Right lobe of liver (tissue), 6 donors: ENCODE data around the gene TCP11L2. TPM values are rescaled to one million over a fixed set of nuclear protein-coding genes. Genes with fewer than 3 reads are reported as not detected.
A peak's percentile ranks its signal among the peaks of the same experiment; 100 is the strongest.

Experiments
- ATAC-seq, 4 donors: fragments of 200-7000 bp; cut with Tn5 transposase; one replicate each; pipeline ENCODE4 v1.9.1; 2020; ENCODE audit warnings: mild to moderate bottlenecking in 4 of 4, moderate library complexity in 4 of 4
- DNase-seq, 3 donors: peaks; one replicate each; pipeline ENCODE4 v3.0.0-alpha.2; 2020
- H3K27ac ChIP-seq, 3 donors: fragments of 200-600 bp; one replicate each; pipeline ENCODE4 v1.8.0; 2022
- H3K27me3 ChIP-seq, 2 donors: fragments of 200-600 bp; one replicate each; pipeline ENCODE4 v1.8.0; 2022
- H3K36me3 ChIP-seq, 4 donors: fragments of 200-600 bp; sonication (generic) in 1 of 4; one replicate each; pipeline versions ENCODE4 v1.5.1 to v1.8.0; 2017 to 2022; ENCODE audit warnings: control low read depth in 1 of 4
- H3K4me1 ChIP-seq, 4 donors: fragments of 200-600 bp; sonication (generic) in 1 of 4; one replicate each; pipeline versions ENCODE4 v1.5.1 to v1.8.0; 2017 to 2022; ENCODE audit warnings: control low read depth in 1 of 4
- H3K4me3 ChIP-seq, 3 donors: fragments of 200-600 bp; one replicate each; pipeline ENCODE4 v1.8.0; 2022
- H3K9me3 ChIP-seq, 4 donors: fragments of 200-600 bp; sonication (generic) in 1 of 4; one replicate each; pipeline versions ENCODE4 v1.5.1 to v1.8.0; 2017 to 2022; ENCODE audit warnings: control low read depth in 1 of 4
- POLR2A ChIP-seq: fragments of 450-650 bp; IDR thresholded peaks from one replicate; pipeline ENCODE4 v1.6.1; 2017; ENCODE audit warnings: antibody characterized with exemption, mild to moderate bottlenecking
- WGBS: methylation state at CpG from one replicate; pipeline ENCODE4 v1.1.6; 2018; ENCODE audit warnings: low coverage, low lambda C conversion rate; ENCODE audit not compliant: insufficient coverage; ENCODE audit errors: missing lambda C conversion rate; 5-methylcytosine and 5-hydroxymethylcytosine counted together
- intact Hi-C, 2 donors: fragments of 100-400 bp; cut with DNase I; formaldehyde crosslinking; loops; one replicate each; pipeline versions ENCODE4 v1.11.2 to v1.14.1; 2022
- total RNA-seq, 6 experiments: library from RNA; depleted of rRNA in 2 of 6; stranded (reverse); fragments of >200 nt in 2 of 6; fragmentation: NEBNext Ultra II Directional in 3 of 6; extraction: Animal tissue kit (Norgen Biotek cat#: 25700) in 3 of 6; gene quantifications; one replicate each; pipeline versions ENCODE4 v1.1.0 to v1.2.4, GENCODE V29; 2016 to 2023
- TF ChIP-seq, protein P1 (sequence below), 4 donors: fragments of 200-600 bp in 3 of 4; fragments of 450-650 bp in 1 of 4; IDR thresholded peaks; one replicate each; pipeline versions ENCODE4 v1.5.1 to v1.8.0; 2016 to 2022; ENCODE audit warnings: antibody characterized with exemption in 4 of 4, mild to moderate bottlenecking in 2 of 4
- donor health status: DM: no; HTN: yes; CAD: no.
- donor health status: DM: no; HTN: no; CAD: no.
- donor health status: DM: no; HTN: no; CAD: no.
- donor health status: DM: no; HTN: yes; CAD: no.
- donor health status: DM: no; HTN: yes; CAD: no.

TCP11L2 gene
- total RNA-seq, 6 experiments from 2014 or later, result 7.3 to 14.2 (median 10.5) TPM

DNA sequence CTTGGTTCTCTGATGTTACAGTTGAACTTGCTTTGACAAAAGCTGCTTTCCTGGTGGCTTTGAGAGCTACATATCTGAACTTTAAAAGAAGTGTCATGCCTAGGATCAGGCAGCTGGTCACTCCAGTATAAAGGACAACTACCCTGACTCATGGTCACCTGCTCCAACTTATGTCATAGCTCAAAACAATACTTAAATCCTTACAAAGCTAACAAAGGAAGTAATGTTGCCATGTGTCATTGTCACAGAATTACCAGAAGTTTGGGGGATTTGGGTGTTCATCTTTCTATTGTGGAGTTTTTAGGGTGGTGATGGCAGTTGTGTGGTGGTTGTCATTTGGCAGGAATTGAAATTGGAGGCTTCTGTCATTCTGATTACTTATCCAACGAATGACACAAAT is 1.8 kb upstream of the TCP11L2 start:
- Histone ChIP-seq H3K36me3 (no peaks in the 10 kb centered on the region), H3K4me1 (peaks cover 0 to 5% (median 0%) of the 10 kb centered on the region in 4 donors), H3K27me3 (no peaks in the 10 kb centered on the region), H3K4me3 (no peak overlapping the region), H3K27ac (no peak overlapping the region), H3K9me3 (no peaks in the 10 kb centered on the region)
- TF ChIP-seq, protein P1, sequence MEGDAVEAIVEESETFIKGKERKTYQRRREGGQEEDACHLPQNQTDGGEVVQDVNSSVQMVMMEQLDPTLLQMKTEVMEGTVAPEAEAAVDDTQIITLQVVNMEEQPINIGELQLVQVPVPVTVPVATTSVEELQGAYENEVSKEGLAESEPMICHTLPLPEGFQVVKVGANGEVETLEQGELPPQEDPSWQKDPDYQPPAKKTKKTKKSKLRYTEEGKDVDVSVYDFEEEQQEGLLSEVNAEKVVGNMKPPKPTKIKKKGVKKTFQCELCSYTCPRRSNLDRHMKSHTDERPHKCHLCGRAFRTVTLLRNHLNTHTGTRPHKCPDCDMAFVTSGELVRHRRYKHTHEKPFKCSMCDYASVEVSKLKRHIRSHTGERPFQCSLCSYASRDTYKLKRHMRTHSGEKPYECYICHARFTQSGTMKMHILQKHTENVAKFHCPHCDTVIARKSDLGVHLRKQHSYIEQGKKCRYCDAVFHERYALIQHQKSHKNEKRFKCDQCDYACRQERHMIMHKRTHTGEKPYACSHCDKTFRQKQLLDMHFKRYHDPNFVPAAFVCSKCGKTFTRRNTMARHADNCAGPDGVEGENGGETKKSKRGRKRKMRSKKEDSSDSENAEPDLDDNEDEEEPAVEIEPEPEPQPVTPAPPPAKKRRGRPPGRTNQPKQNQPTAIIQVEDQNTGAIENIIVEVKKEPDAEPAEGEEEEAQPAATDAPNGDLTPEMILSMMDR (IDR thresholded peaks at IDR 0.05), result no peak
- TF ChIP-seq POLR2A, result no peak
- 58% methylated on average over 1 of the region's 1 CpG for WGBS
- ATAC-seq, result no peak
- intact Hi-C loops, result no loop called here
- DNase-seq, result no peak

DNA sequence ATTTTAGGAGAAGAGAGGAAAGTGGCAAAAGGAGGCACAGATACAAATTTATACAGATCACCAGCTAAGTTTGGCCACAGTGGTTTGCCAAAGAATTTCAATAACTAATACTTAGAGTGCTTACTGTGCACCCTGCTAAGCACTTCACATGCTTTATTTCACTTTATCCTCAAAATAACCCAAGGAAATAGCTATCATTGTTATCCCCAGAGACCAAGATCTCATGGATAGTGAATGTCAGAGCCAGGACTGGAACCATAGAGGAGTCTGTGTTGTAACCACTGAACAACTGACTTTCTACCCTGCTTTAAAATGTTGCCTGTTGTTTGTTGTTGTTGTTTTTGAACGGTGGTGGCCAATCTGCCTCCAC is 1.3 kb upstream of the TCP11L2 start:
- intact Hi-C loops, result no loop called here
- Histone ChIP-seq H3K9me3 (no peaks in the 10 kb centered on the region), H3K36me3 (no peaks in the 10 kb centered on the region), H3K27ac (peak overlapping the region in 1 of 3 donors; percentile 97), H3K27me3 (no peaks in the 10 kb centered on the region), H3K4me3 (no peak overlapping the region), H3K4me1 (peaks cover 0 to 5% (median 0%) of the 10 kb centered on the region in 4 donors)
- 20% methylated on average over 1 of the region's 1 CpG for WGBS
- TF ChIP-seq POLR2A, result no peak
- TF ChIP-seq, protein P1 (IDR thresholded peaks at IDR 0.05), result no peak
- DNase-seq (no peak), ATAC-seq (no peak)

DNA sequence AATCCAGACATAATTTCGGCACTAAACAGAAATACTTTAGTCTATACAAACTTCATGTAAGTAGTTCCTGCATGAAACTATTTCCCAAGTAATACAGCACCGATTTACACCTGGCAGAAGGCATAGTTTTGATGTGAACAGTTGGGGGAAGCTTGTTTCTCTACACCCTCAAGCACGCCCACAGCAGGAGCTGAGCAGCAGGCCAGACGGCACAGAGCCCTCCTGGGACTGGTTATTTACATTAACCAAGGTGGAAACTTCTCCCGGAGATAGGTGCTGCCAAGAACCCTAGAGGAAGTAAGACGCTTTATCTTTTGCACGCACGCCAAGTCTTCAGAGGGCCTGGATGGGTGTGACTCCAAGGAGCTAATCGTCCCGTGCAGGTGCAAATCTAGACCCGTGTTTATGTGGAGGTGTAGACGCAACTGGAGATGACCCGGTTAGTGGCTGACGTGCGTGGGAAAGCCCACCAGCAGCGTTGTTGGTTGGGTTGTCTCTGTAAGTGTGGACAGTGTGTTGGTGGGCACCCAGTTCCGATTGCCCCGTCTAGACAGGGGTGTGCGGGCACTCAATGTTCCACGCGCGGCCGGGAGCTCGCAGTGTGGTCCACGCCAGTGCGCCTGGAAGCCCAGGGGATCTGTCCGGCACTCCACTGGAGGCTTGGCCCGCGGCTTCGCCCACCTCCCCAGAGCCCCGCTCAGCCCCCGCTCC is 767 bp upstream of the TCP11L2 start:
- WGBS, result 12% methylated on average over 8 of the region's 32 CpGs
- DNase-seq, result peak; percentile 53 to 67 (median 56)
- TF ChIP-seq POLR2A, result no peak
- TF ChIP-seq, protein P1 (IDR thresholded peaks at IDR 0.05), result no peak
- intact Hi-C loops, result no loop called here
- H3K36me3 ChIP-seq, result no peaks in the 10 kb centered on the region
- H3K27me3 ChIP-seq, result no peaks in the 10 kb centered on the region
- ATAC-seq, result peak; percentile 5 to 34 (median 23)
- peaks cover 0 to 8% (median 1%) of the 10 kb centered on the region in 4 donors for H3K4me1 ChIP-seq
- H3K4me3 ChIP-seq, result peak overlapping the region; percentile 50 to 83 (median 65)
- H3K9me3 ChIP-seq, result no peaks in the 10 kb centered on the region
- H3K27ac ChIP-seq, result peak overlapping the region; percentile 72 to 98 (median 97)

DNA sequence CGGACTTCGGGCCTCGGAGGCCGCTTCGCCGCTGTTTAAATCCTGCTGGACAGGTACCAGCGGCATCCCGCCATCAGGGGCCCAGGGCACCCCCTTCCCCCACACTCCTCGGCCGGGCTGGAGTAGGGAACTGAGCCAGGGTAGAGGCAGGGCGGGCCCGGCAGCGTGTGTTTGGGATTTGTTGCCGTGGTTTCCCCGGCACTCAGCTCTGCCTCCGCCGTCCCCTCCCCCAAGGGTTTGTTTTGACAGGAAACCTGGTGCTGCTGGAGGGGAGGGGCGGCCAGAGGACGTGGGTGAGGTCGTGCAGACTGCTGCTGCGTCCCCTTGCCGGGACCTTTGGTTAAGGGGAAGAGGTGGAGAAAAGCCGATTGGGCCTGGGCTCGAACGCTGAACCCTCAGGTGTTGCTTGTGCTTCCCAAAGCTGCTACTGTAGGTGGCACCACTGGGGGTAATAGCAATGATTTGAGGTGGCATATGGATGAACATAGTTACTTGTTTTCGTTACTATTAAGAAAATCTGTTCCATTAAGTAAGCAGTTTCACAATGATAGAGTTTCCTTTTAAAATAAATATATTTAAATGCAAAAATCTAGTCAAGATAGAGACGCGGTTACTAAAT is 778 bp downstream of the TCP11L2 start:
- 8% methylated on average over 12 of the region's 28 CpGs for whole genome bisulfite sequencing
- no peak for TF ChIP-seq POLR2A
- TF ChIP-seq, protein P1 (IDR thresholded peaks at IDR 0.05), result peak in 1 of 4 donors; percentile 12
- peak; percentile 77 to 87 (median 82) for ATAC-seq
- peaks cover 0 to 14% (median 6%) of the 10 kb centered on the region in 4 donors for H3K4me1 ChIP-seq
- no peaks in the 10 kb centered on the region for H3K36me3 ChIP-seq
- intact Hi-C loops, result no loop called here
- peak overlapping the region; percentile 97 to 98 (median 97) for H3K27ac ChIP-seq
- peak; percentile 87 to 93 (median 90) for DNase-seq
- H3K27me3 ChIP-seq, result no peaks in the 10 kb centered on the region
- H3K4me3 ChIP-seq, result peak overlapping the region; percentile 65 to 93 (median 83)
- no peaks in the 10 kb centered on the region for H3K9me3 ChIP-seq
